ENCODE data around the gene PRKCSH. TPM values are rescaled to one million over a fixed set of nuclear protein-coding genes. Genes with fewer than 3 reads are reported as not detected.

PRKCSH gene
- total and polyA plus RNA-seq, 2 donors from 2014 or later: 182 to 278 TPM

- H3K9ac ChIP-seq (ENCODE audit: low read length in 3 of 3): no peak overlapping the region
- H3K4me1 ChIP-seq (ENCODE audit: control insufficient read depth in 2 of 3, insufficient read depth in 2 of 3, low read depth in 1 of 3, low read length in 3 of 3): peaks cover 0 to 2% (median 0%) of the 10 kb centered on the region in 3 donors
- no peak overlapping the region for H3K4me3 ChIP-seq (ENCODE audit: low read length in 3 of 3)
- no peak overlapping the region for H3K27ac ChIP-seq (ENCODE audit: low read depth in 2 of 2, low read length in 2 of 2)
- no peaks in the 10 kb centered on the region for H3K27me3 ChIP-seq (ENCODE audit: control insufficient read depth, insufficient read depth, low read length)
- FAIRE-seq (no peak), DNase-seq (no peak)
- intact Hi-C loops (cut with DNase I): no loop called here
- no peak for TF ChIP-seq CTCF (IDR thresholded peaks at IDR 0.05; ENCODE audit: borderline replicate concordance, extremely low read depth, insufficient read depth)
- no peaks in the 10 kb centered on the region for H3K36me3 ChIP-seq (ENCODE audit: control insufficient read depth in 2 of 3, insufficient read depth in 3 of 3, low read length in 3 of 3)
- no peaks in the 10 kb centered on the region for H3K9me3 ChIP-seq (ENCODE audit: control insufficient read depth in 2 of 3, insufficient read depth in 1 of 3, low read length in 3 of 3)
Observed at GRCh38 chr19:11475861-11476260, 40.4 kb downstream of the PRKCSH start.

- no peak overlapping the region for H3K9ac ChIP-seq (ENCODE audit: low read length in 3 of 3)
- FAIRE-seq: no peak
- H3K36me3 ChIP-seq (ENCODE audit: control insufficient read depth in 2 of 3, insufficient read depth in 3 of 3, low read length in 3 of 3): no peaks in the 10 kb centered on the region
- H3K4me1 ChIP-seq (ENCODE audit: control insufficient read depth in 2 of 3, insufficient read depth in 2 of 3, low read depth in 1 of 3, low read length in 3 of 3): peaks cover 0 to 6% (median 0%) of the 10 kb centered on the region in 3 donors
- no peak overlapping the region for H3K4me3 ChIP-seq (ENCODE audit: low read length in 3 of 3)
- H3K9me3 ChIP-seq (ENCODE audit: control insufficient read depth in 2 of 3, insufficient read depth in 1 of 3, low read length in 3 of 3): no peaks in the 10 kb centered on the region
- intact Hi-C loops (cut with DNase I): no loop called here
- DNase-seq: no peak
- peaks cover 11% of the 10 kb centered on the region for H3K27me3 ChIP-seq (ENCODE audit: control insufficient read depth, insufficient read depth, low read length)
- no peak overlapping the region for H3K27ac ChIP-seq (ENCODE audit: low read depth in 2 of 2, low read length in 2 of 2)
- TF ChIP-seq CTCF (IDR thresholded peaks at IDR 0.05; ENCODE audit: borderline replicate concordance, extremely low read depth, insufficient read depth): no peak
Observed at GRCh38 chr19:11478167-11479089, 43.0 kb downstream of the PRKCSH start.

GRCh38 chr19:11479090-11479897, 43.9 kb downstream of the PRKCSH start:
- no peak for TF ChIP-seq CTCF (IDR thresholded peaks at IDR 0.05; ENCODE audit: borderline replicate concordance, extremely low read depth, insufficient read depth)
- DNase-seq: peak in 2 of 5 donors; percentile 30 to 80

More at GRCh38 chr19:11479090-11479897, 43.9 kb downstream of the PRKCSH start:
- Histone ChIP-seq H3K9me3 (ENCODE audit: control insufficient read depth in 2 of 3, insufficient read depth in 1 of 3, low read length in 3 of 3) (no peaks in the 10 kb centered on the region), H3K4me1 (ENCODE audit: control insufficient read depth in 2 of 3, insufficient read depth in 2 of 3, low read depth in 1 of 3, low read length in 3 of 3) (peaks cover 0 to 6% (median 0%) of the 10 kb centered on the region in 3 donors), H3K4me3 (ENCODE audit: low read length in 3 of 3) (no peak overlapping the region), H3K27ac (ENCODE audit: low read depth in 2 of 2, low read length in 2 of 2) (no peak overlapping the region), H3K9ac (ENCODE audit: low read length in 3 of 3) (no peak overlapping the region), H3K27me3 (ENCODE audit: control insufficient read depth, insufficient read depth, low read length) (peaks cover 11% of the 10 kb centered on the region), H3K36me3 (ENCODE audit: control insufficient read depth in 2 of 3, insufficient read depth in 3 of 3, low read length in 3 of 3) (no peaks in the 10 kb centered on the region)
- FAIRE-seq: no peak
- intact Hi-C loops (cut with DNase I): no loop called here

Measured in kidney (tissue), 14 donors.